Gastrocnemius medialis (tissue), 4 donors: Measurements from ENCODE around the gene MAPK6. TPM values are rescaled to one million over a fixed set of nuclear protein-coding genes. Genes with fewer than 3 reads are reported as not detected.
"Not testable (repeated sequence)": the region's sequence is repeated elsewhere in the genome, so short reads cannot be mapped to it uniquely, and the experiment has no call there.

Experiments used
- ATAC-seq, 2 donors: fragments of 150-250 bp; one replicate each; pipeline ENCODE4 v1.9.1; 2016
- DNase-seq, 2 donors: peaks; one replicate each; pipeline ENCODE4 v3.0.0-alpha.2; 2019
- H3K27ac ChIP-seq, 4 donors: fragments of 200-600 bp; sonication (generic); 1 replicate in 1 of 4; 2 replicates in 3 of 4; pipeline ENCODE4 v1.5.1; 2016 to 2018; ENCODE audit warnings: mild to moderate bottlenecking in 2 of 4, moderate library complexity in 1 of 4
- H3K27me3 ChIP-seq, 3 donors: fragments of 200-600 bp; sonication (generic) in 2 of 3; 1 replicate in 1 of 3; 2 replicates in 2 of 3; pipeline versions ENCODE4 v1.5.1 to v1.6.0; 2016 to 2019; ENCODE audit warnings: mild to moderate bottlenecking in 1 of 3, moderate library complexity in 1 of 3
- H3K36me3 ChIP-seq, 2 donors: fragments of 200-600 bp; sonication (generic) in 1 of 2; one replicate each; pipeline ENCODE4 v1.5.1; 2017 to 2018
- H3K4me1 ChIP-seq, 2 donors: fragments of 200-600 bp; sonication (generic) in 1 of 2; one replicate each; pipeline ENCODE4 v1.5.1; 2016 to 2017; ENCODE audit warnings: mild to moderate bottlenecking in 2 of 2
- H3K4me3 ChIP-seq, 4 donors: fragments of 200-600 bp; sonication (generic) in 3 of 4; 1 replicate in 1 of 4; 2 replicates in 3 of 4; pipeline ENCODE4 v1.5.1; 2016 to 2019; ENCODE audit warnings: mild to moderate bottlenecking in 2 of 4
- H3K9me3 ChIP-seq, 3 donors: fragments of 200-600 bp; sonication (generic) in 2 of 3; 1 replicate in 1 of 3; 2 replicates in 2 of 3; pipeline ENCODE4 v1.5.1; 2016 to 2019
- CTCF ChIP-seq, 5 experiments: fragments of 450-650 bp in 3 of 5; fragments of 200-600 bp in 2 of 5; sonication (generic) in 2 of 5; IDR thresholded peaks in 4 of 5; conservative IDR thresholded peaks in 1 of 5; 1 replicate in 4 of 5; 2 replicates in 1 of 5; pipeline ENCODE4 v1.5.1; 2016 to 2019; ENCODE audit warnings: antibody characterized with exemption in 5 of 5, mild to moderate bottlenecking in 3 of 5, moderate library complexity in 3 of 5
- POLR2A ChIP-seq, 2 donors: fragments of 450-650 bp; IDR thresholded peaks; one replicate each; pipeline ENCODE4 v1.6.1; 2017; ENCODE audit warnings: antibody characterized with exemption in 2 of 2, mild to moderate bottlenecking in 2 of 2, moderate library complexity in 2 of 2
- in situ Hi-C, 4 donors: fragments of 200-750 bp; cut with MboI; loops; one replicate each; pipeline versions ENCODE4 v1.15.0 to v1.8.0; 2017; ENCODE audit warnings: low sequenced_read_pairs in 4 of 4
- intact Hi-C: fragments of 100-400 bp; cut with DNase I; formaldehyde crosslinking; loops from one replicate; pipeline ENCODE4 v1.15.1; 2023; ENCODE audit warnings: low total_unique reads
- total RNA-seq, 4 donors: library from RNA; depleted of rRNA; stranded (reverse); fragments of >200 nt; gene quantifications; one replicate each; pipeline versions ENCODE4 v1.1.0 to v1.2.3, GENCODE V29; 2016

Gene MAPK6
- total RNA-seq, 4 donors from 2014 or later: 47.6 to 84.4 (median 56.4) TPM

DNA sequence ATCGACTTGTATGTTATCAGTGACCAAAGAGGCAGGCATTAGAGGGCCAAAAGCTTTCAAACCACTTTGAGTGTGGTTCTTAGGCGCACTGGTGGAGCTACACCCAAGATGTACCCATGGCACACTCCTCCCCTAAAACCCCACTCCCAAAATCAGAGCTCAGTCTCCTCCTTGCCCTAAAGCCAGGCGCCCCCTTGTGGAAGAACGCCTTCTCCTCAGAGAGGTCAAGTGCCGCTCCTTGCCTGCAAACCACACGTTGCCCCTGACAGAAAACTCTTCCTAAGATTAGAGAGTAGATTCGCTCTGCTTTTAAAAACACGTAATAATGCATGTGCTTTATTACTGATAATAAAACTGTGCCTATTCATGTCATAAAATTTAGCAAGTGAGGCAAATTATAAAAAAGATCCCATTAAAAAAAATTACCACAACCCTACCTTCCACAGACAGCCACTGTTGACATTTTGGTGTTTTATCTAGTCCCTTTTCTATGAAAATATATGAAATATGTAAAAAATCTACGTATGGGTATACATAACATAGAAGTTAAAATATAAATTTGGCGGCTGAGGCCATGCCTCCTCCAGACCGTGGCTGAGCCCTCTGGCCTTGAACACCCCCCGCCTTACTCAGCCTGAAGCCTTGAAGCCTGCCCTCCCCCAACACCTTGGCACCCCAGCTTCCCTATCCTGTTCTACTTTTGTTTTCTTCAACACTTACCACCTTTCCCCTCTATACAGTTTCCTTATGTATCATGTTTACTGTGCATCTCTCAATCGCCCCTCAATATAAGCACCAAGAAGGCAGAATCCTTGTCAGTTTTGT is 60.1 kb downstream of the MAPK6 start:
- H3K4me3 ChIP-seq: no peak overlapping the region
- intact Hi-C loops: loop anchor here (1.0 to 2.0 kb wide), 3 partner anchors 98 to 190 kb away; partner anchors contain the start of gene LEO1
- no peaks in the 10 kb centered on the region for H3K27me3 ChIP-seq
- ATAC-seq: peak; percentile 60 to 87
- TF ChIP-seq CTCF (IDR thresholded peaks at IDR 0.05 in 4 of 5, conservative IDR thresholded peaks at IDR 0.05 in 1 of 5): peak; percentile 64 to 85 (median 78)
- TF ChIP-seq POLR2A (IDR thresholded peaks at IDR 0.05): no peak
- in situ Hi-C loops: loop anchor here (5.0 to 25.0 kb wide), 3 partner anchors 92 to 112 kb away; no protein-coding TSS in a partner anchor
- H3K9me3 ChIP-seq: no peaks in the 10 kb centered on the region
- H3K27ac ChIP-seq: no peak overlapping the region
- H3K4me1 ChIP-seq: no peaks in the 10 kb centered on the region
- H3K36me3 ChIP-seq: no peaks in the 10 kb centered on the region
- DNase-seq: peak; percentile 55 to 67

DNA sequence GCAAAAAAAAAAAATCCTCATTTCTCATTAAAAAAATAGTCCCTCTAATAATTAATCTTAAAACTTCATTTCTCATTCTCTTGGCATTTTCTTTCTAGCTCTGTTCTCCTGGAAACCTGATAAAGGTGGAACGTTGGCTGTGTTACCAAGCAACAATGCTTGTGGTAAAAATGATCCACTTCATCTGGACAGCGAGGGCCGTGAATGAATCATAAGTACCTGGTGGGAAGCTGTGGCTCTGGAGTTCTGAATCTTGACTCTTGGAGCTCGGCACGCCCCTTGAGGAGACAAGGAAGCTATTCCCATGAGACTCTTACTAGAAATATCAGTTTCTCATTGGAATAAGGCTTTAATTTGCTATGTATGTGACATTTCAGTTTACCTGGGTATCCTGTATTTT is 61.0 kb downstream of the MAPK6 start:
- intact Hi-C loops: no loop called here
- no peaks in the 10 kb centered on the region for H3K4me1 ChIP-seq
- TF ChIP-seq CTCF (IDR thresholded peaks at IDR 0.05 in 4 of 5, conservative IDR thresholded peaks at IDR 0.05 in 1 of 5) (no peak), POLR2A (IDR thresholded peaks at IDR 0.05) (no peak)
- no peaks in the 10 kb centered on the region for H3K9me3 ChIP-seq
- no peaks in the 10 kb centered on the region for H3K36me3 ChIP-seq
- H3K27me3 ChIP-seq: no peaks in the 10 kb centered on the region
- H3K27ac ChIP-seq: no peak overlapping the region
- DNase-seq (no peak), ATAC-seq (no peak)
- H3K4me3 ChIP-seq: no peak overlapping the region
- in situ Hi-C loops: loop anchor here in 2 of 4 donors (10.0 to 25.0 kb wide), 2 partner anchors 93 to 115 kb away; no protein-coding TSS in a partner anchor

GRCh38 chr15:52080706-52081392 is 61.8 kb downstream of the MAPK6 start:
- in situ Hi-C loops (loop anchor here in 2 of 4 donors (10.0 to 25.0 kb wide), 2 partner anchors 94 to 116 kb away; no protein-coding TSS in a partner anchor), intact Hi-C loops (no loop called here)
- no peaks in the 10 kb centered on the region for H3K27me3 ChIP-seq
- no peaks in the 10 kb centered on the region for H3K36me3 ChIP-seq
- DNase-seq (no peak), ATAC-seq (no peak)
- H3K9me3 ChIP-seq: no peaks in the 10 kb centered on the region
- H3K27ac ChIP-seq: no peak overlapping the region
- no peak overlapping the region for H3K4me3 ChIP-seq
- H3K4me1 ChIP-seq: no peaks in the 10 kb centered on the region
- no peak for TF ChIP-seq CTCF (IDR thresholded peaks at IDR 0.05 in 4 of 5, conservative IDR thresholded peaks at IDR 0.05 in 1 of 5)

GRCh38 chr15:52082197-52083036 is 63.4 kb downstream of the MAPK6 start:
- in situ Hi-C loops: loop anchor here in 2 of 4 donors (10.0 to 25.0 kb wide), 2 partner anchors 95 to 118 kb away; no protein-coding TSS in a partner anchor
- H3K4me3 ChIP-seq: no peak overlapping the region
- no peak for ATAC-seq
- no peak overlapping the region for H3K27ac ChIP-seq
- intact Hi-C loops: no loop called here
- H3K4me1 ChIP-seq: no peaks in the 10 kb centered on the region
- no peaks in the 10 kb centered on the region for H3K36me3 ChIP-seq
- DNase-seq: no peak
- H3K9me3 ChIP-seq: no peaks in the 10 kb centered on the region
- TF ChIP-seq POLR2A (IDR thresholded peaks at IDR 0.05) (no peak), CTCF (IDR thresholded peaks at IDR 0.05 in 4 of 5, conservative IDR thresholded peaks at IDR 0.05 in 1 of 5) (no peak)
- H3K27me3 ChIP-seq: no peaks in the 10 kb centered on the region

- H3K4me1 ChIP-seq, H3K27me3 ChIP-seq, H3K36me3 ChIP-seq, ATAC-seq, H3K4me3 ChIP-seq, intact Hi-C loops, H3K9me3 ChIP-seq, DNase-seq, H3K27ac ChIP-seq: not testable (repeated sequence)
- in situ Hi-C loops: loop anchor here in 2 of 4 donors (10.0 to 25.0 kb wide), 2 partner anchors 96 to 118 kb away; no protein-coding TSS in a partner anchor
Measured at GRCh38 chr15:52083037-52083359, 64.0 kb downstream of the MAPK6 start.
